NCI-H2107 (cell line): ENCODE results near the gene RAB10.
A peak's percentile ranks its signal among the peaks of the same experiment; 100 is the strongest.
"Not testable (repeated sequence)": the region's sequence is repeated elsewhere in the genome, so short reads cannot be mapped to it uniquely, and the experiment has no call there.

Source experiments
- DNase-seq: peaks from one replicate; lab custom pipeline; 2025; lab: John Stamatoyannopoulos, UW

The RAB10 gene

DNA sequence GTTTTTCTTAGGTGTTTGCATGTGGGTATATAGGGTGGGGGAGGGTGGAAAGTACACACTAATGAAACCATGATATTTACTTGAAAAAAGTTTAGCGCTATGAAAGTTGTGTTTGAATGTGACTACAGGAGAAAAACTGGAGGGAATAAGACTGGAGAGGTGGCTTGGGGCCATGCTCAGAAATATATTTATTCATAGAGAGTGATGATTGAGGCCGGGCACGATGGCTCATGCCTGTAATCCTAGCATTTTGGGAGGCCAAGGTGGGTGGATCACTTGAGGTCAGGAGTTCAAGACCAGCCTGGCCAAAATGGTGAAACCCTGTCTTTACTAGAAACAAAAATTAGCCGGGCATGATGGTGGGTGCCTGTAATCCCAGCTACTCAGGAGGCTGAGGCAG, 55.0 kb downstream of the RAB10 start:
- DNase-seq: not testable (repeated sequence)

DNA sequence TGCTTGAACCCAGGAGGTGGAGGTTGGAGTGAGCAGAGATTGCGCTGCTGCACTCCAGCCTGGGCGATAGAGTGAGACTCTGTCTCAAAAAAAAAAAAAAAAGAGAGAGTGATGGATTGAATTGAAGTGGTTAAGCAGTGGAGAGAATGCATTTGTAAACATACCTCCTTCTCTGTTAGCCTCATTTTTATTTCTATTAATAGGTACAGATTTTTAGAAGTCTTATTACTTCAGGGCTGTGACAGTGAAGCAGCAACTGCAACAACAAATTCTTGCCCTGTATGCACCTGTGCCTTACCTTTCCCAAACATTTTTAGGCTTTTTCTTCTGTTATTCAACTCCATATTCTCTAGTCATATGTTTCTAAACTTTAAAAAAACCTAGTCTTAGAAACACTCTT, 55.5 kb downstream of the RAB10 start:
- no peak for DNase-seq

DNA sequence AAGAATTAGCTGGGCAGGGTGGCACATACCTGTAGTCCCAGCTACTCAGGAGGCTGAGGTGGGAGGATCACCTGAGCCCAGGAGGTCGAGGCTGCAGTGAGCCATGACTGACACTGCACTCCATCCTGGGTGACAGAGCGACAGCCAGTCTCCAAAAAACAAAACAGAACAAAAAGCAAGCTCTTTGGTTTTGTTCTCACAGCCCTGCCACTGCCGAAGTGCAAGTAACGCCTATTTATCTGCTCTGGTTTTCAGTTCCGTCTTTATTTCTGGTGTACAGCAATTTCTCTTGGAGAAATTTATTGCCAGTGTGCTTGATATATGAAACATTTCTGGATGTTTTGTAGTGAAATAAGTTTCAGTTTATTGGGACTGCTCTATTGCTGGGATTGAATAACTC, 61.9 kb downstream of the RAB10 start:
- no peak for DNase-seq

DNA sequence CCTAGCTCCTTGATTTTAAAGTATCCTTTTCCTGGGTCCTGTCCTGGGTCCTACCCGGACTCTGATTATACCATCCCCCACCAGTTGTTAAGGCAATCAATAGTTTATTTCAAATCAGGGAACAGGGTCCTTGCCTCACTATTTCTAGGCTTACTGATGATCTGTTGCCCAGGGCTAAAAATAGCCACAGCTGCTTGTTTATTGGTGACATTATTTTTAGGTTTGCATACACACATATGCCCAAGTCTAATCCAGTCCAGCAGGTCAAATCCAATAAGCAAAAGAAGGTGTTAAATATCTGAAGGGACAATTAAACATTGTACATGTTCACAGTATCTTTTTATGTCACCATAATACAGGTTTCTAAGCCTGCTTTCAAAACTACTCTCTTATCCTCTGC, 66.0 kb downstream of the RAB10 start:
- DNase-seq: no peak

DNA sequence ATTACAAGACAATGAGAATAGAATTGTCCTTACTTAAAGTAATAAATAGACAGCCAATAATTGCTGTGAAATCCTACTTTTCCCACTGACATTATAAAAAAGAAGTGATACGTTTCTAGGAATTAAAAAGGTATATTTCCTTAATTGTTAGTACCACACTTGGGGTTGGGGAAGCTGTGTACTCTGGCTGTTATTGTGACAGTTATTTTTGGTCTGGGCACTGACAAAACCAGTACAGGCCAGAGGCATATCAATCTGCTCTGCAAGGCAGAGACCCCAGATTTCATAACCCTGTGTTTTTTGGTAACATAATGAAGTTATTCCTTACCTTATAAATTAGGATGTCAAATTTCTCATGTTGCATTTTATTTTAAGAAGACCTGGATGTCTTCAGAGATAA, 66.5 kb downstream of the RAB10 start:
- DNase-seq: no peak

DNA sequence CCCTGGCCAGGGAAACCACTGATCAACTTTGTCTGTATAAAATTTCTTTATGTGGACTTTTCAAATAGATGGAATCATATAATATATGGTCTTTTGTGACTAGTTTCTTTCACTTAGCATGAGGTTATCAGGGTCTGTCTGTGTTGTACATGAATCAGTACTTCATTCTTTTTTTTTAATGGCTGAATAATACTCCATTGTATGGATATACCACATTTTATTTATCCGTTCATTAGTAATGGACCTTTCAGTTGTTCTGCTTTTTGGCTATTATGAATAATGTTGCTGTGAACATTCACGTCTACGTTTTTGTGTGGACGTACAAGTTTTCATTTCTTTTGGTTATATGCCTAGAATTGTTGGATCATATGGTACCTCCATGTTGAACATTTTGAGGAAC, 69.9 kb downstream of the RAB10 start:
- DNase-seq: no peak

DNA sequence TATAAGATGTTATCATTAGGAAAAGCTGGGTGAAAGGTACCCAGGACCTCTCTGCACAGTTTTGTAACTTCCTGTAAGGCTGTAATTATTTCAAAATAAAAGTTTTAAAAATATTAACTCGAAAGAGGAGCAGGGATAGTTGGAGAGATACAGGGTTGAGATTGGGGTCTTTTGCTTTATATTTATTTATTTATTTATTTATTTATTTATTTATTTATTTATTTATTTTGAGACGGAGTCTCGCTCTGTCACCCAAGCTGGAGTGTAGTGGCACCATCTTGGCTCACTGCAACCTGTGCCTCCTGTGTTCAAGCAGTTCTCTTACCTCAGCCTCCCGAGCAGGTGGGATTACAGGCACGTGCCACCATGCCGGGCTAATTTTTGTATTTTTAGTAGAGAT, 74.8 kb downstream of the RAB10 start:
- not testable (repeated sequence) for DNase-seq

DNA sequence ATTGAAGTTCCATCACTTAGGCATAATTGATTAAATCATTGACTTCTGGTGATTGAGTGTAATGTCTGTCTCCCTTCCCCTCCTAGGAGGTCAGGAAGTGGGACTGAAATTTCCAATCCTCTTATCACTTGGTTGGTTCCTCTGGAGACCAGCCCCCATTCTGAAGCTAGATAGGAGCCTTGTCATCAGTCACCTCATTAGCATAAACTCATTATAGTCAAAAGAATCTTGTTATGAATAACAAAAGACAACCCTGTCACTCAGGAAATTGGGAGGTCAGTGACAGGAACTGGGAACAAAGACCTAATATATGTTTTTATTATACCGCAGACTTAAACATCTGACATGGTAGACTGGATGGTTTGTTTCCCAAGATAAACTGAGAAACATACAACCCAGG, 78.3 kb downstream of the RAB10 start:
- no peak for DNase-seq

DNA sequence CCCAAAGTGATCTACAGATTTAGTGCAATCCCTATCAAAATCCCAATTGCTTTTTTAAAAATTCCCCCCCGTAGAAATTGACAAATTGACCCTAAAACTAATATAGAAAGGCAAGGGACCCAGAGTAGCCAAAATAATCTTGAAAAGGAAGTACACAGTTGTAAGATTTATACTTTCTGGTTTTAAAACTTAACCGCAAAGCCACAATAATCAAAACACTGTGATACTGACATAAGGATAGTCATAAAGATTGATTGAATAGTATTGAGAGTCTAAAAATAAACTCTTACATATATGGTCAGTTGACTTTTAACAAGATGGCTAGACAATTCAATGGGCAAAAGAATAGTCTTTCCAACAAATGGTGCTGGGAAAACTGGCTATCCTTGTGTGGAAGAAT, 80.3 kb downstream of the RAB10 start:
- DNase-seq: no peak

DNA sequence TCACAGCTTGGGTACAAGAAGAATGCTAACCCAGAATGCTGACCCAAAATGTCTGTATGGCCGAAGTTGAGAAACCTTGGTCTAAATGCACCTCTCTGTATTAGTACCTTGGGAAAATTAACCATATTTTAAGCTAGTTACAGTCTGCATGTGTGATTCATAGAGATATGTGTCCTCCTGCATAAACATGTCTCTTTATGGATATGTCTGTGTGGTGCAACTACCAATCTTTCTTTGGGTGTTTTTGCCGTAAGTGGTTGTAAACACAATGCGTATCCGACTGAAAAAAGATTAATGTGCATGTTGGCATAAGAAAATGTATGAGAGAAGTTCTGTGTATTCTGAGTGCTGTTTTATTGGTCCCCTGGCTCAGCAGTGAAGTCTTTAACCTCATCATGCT, 84.8 kb downstream of the RAB10 start:
- DNase-seq: no peak

DNA sequence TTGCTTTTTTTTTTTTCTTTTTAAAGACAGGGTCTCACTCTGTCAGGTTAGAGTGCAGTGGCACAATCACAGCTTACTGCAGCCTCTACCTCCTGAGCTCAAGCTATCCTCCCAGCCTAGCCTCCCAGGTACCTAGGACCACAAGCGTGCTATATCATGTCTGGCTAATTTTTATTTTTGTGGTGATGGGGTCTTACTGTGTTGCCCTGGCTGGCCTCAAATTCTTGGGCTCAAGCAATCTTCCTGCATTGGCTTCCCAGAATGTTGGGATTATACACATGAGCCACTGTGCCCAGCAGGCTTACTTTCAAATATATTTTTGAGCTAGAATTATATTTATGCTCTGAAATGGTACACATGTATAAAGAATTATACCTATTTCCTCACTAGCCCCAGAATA, 85.6 kb downstream of the RAB10 start:
- DNase-seq: no peak

DNA sequence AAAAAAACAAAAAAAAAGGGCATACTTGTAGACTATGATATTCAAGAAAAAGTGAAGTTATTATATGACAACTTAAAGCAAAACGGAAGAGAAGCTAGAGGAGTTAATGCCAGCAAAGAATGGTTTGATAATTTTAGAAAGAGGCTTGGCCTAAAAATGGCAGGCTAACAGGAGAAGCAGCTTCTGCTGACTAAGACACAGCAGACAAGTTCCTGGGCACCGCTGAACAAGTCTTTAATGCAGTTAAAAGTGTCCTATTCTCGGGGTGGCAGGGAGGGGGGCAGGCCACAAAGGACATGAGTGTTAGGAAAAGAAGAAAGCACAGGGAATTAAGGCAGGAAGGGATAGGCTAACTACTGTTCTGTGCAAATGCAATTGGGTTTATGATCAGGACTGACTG, 88.7 kb downstream of the RAB10 start:
- no peak for DNase-seq

DNA sequence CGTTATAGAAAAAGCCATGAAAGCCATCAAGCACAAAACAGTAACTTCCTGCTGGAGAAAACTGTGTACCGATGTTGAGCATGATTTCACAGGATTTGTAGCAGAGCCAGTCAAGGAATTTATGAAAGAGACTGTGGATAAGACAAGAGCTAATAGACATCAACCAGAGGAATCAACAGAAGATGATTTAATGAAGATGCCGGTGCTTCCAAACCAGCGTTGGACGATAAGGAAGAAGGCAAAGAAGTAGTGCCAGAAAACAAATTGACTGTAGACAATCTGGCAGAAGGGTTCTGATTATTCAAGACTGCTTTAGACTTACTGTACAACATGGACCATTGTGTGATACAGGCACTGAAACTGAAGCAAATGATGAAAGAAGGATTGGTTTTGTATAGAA, 89.5 kb downstream of the RAB10 start:
- no peak for DNase-seq

DNA sequence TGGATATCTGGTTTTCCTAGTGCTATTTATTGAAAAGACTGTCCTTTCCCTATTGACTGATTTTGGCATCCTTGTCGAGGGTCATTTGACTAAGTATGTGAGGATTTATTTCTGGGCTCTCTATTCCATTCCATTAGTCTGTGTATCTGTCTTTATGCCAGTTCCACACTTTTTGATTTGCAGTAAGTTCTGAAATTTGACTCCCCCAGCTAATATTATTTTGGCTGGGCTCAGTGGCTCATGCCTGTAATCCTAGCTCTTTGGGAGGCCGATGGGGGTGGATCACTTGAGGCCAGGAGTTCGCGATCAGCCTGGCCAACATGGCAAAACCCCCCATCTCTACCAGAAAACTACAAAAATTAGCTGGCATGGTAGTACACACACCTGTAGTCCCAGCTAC, 92.2 kb downstream of the RAB10 start:
- DNase-seq: no peak

DNA sequence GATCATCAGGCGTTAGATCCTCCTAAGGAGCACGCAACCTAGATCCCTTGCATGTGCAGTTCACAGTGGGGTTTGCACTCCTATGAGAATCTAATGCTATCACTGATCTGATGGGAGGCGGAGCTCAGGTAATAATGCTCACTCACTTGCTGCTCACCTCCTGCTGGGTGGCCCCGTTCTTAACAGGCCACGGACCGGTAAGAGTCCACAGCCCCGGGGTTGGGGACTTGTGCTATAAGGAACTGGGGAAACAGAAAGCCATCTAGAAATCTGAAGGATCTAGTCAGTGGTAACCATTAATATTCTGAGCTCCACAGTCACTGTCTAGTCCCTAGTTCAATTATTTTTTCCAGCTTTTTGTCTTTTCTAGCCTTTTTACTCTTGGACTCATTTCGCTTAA, 94.3 kb downstream of the RAB10 start:
- no peak for DNase-seq

DNA sequence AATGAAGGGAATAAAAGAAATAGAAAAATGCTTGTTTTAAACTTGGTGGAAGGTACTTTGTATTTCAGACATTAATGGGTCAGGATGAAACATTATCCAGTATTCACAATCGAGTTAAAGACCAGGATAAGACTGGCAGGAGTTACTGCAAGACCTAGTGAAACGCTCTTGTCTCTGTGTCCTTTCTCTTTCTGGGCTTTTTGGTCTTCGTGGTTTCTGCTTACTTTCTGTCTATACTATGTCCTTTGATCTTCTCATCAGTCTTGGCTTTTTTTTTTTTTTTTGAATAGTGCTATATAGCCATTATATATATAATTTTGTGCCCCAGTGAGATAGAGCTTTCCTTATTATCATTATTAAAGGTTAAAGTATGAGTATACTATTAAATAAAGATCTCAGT, 96.9 kb downstream of the RAB10 start:
- no peak for DNase-seq

DNA sequence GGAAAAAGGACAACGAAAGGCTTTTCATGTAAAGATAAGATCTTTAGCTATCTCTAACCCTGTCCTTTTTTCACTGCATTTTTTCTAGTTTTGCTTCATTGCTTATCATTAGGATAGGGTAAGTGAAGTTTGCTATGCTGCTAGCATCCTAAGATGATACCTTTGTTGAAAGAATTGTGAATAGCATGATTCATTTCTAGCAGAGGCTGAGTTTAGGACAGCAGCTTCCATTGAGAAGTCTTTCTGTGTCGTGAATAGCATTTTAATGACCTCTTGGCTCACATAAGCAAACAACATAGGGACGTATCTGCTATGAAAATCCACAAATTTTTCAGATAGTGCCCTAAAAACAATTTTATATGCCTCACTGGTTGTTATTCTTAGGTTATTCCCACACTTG, 102.6 kb downstream of the RAB10 start:
- no peak for DNase-seq

DNA sequence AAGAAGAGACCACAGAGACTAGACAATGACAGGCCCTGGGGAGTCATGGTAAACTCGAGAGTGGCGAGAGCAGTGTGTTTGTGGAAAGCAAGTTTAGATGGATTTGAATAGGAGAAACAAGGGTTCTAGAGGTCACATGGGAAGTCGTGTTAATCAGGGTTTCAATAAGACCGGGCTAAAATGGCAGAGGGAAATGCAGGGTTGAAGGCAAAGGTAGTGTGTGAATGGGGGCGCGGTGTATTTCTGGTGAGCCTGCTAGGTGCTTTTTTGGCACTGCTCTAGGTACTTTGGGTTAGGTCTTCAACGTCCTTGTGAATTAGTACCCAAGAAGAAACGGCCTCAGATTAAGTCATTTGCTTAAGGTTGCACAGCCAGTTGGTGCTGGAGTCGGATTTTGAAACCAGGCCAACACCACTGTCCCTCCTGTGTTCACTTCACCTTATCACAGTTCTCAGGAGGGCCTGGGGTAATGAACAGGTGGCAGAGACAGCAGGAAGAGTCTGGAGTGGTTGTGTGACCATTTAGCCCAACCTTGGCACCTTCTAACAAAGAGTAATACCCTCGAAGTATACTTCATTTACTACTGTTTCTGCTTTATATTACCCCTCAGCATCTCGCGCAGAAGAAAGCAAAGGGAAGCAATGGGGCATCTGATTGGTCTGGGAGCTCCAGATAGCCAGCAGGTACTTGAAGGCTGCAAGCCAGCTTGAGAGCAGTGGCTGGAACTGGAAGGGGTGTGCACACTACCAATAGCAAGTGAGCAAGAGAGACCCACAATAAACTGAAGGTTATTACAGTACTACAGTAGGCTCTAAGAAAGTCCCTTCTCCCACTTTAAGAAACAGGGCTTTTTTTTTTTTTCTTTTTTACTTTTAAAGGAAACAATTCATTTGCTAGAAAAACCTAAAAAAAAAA, 105.6 kb downstream of the RAB10 start:
- no peak for DNase-seq

DNA sequence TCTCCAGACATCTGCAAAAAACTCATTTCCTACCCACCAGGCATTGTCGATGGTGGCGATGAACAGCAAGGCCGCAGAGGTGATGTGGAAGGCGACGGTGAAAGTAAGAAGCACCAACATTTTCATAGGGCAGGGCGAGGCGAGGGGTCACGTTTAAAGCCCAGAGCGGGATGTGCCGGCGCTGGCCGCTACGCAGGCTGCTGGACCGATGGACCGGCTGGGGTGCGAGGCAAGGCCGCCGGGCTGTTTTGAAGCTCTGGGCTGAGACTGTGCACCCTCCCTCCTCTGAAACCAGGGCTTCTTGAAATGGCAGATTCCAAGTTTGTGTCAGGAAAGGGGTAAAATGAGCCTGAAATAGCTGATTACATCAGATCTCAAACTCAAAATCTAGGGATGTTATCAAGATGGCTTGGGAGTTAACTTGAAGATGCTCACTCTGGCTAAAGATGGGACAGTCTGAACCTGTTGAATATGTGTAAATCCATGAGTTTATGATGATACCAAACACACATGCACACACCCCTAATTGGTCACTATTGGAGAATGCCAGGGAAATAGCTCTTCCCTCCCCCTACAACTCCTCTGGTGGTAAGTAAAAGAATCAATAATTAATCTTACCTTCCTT, 107.4 kb downstream of the RAB10 start:
- DNase-seq: no peak

DNA sequence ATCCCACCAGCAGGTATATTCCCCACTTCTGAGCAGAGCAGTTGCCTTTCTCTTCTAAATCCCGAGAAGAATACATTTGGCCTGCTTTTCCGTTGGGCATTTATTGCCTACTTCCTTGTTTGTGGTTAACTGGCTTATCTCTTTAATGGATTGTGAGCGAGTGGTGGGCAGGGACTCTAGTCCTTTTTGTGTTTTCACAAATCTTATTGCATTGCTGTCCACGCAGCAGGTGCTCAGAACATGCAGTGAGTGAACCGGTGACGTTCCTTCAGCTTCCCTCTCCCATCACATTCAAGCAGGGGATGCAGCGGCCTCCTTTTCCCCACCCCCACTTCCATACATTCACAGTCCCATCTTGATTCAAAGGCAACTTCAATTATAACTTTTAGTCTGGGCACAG, 110.1 kb downstream of the RAB10 start:
- peak; percentile 23 for DNase-seq

DNA sequence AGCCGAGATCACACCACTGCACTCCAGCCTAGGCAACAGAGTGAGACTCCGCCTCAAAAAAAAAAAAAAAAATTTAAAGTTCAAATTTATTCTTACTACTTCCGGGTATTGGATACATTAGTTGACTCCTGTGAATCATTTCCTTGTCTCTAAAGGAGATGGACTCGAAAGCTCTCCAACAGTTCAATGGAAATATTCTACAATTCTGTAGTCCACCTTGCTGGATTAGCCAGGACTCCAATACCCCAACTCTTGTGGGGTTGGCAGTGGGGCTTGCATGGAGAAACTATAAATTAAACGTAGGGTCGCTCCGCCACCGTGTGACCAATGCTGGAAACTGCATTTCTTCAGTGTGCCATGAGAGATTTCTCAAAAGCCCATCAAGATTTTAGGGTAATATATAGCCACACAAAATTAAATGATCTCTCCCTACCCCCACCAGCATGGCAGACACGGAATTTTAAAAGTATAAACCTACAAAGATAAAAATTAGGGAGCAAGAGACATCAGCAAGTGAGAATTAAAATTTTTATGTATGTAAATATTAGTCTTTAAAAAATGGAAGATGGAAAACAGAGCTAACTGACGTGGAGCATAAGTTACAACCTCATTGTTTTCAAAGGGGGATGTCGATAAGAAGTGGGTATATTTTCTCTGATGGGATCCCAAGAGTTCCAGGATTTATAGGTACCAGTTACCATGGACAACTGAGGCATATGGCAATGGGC, 111.2 kb downstream of the RAB10 start:
- DNase-seq: no peak

DNA sequence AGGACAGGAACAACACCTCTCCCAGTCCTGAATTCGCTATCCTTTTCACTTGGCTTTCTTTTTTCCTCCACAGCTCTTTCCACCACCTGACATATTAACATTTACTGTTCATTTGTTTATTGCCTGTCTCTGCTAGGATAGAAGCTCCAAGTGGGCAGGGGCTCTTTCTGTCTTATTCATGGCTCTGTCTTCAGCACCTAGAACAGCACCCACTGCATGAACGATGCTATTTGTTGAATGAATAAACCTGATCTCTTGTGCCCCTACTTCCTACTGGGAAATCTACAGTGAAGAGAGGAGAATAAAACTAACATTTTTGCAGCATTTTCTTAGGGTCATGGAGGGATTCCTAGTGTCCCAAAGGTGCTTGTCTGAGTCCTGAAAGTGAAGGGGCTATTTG, 114.6 kb downstream of the RAB10 start:
- no peak for DNase-seq

DNA sequence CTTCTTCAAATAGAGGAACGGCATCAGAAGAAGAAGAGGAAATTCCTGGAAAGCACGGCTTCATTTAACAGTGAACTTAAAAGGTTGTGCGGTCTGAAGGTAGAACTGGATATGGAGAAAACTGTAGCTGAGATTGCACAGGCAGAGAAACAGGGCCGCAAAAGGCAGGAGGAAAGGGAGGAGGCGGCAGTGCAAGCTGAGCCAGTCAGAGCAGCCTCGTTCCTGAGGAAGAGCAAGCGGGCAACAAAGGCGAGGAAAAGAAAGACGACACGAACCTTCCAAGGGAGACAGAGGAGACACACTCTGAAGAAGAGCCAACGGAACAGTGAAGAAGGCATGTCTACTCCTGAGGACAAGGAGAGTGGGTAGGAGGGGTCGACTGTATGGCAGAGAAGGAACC, 116.4 kb downstream of the RAB10 start:
- DNase-seq: no peak
